ENCODE measurements around the gene DUSP28. TPM values are rescaled to one million over a fixed set of nuclear protein-coding genes. Genes with fewer than 3 reads are reported as not detected.

The DUSP28 gene
- total RNA-seq, 1 donor from 2014 or later, result 4.9 TPM

DNA sequence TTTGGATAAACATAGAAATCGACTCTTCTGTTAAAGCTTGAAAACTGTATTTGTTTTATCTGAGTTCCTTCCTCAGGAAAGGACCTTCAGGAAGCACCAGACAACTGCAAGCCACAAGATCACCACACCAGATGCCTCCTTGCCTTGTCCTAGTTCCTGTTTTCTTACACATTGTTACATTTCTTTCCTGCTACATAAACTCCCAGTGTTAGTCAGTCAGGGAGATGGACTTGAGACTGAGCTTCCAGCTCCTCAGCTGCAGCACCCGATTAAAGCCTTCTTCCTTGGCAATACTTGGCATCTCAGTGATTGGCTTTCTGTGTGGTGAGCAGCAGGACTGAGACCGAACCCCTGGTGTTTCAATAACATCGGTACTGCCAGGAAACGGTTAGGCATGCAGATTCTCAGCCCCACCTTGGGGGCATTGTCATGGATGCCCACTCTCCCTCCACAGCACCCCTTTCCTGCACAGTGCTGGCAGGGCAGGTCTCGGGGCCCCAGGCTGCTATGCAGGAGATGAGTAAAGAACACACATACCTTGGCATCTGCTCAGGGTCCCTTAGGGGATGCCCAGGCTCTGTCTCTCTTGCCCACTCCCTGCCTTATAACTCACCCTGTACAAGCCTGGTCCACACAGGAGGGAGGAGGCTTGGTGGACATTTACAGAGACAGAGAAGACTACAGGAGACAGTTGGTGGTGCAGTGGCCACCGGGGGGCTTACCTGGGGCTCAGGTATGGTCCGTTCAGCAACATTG, 35.0 kb upstream of the DUSP28 start:
- Mint-ChIP-seq H3K9me3 (ENCODE audit: low read depth) (peaks cover 40% of the 10 kb centered on the region), H3K36me3 (ENCODE audit: insufficient read depth) (peaks cover 70% of the 10 kb centered on the region), H3K4me3 (ENCODE audit: low read depth) (no peak overlapping the region), H3K4me1 (ENCODE audit: low read depth) (no peaks in the 10 kb centered on the region), H3K27me3 (peaks cover 5% of the 10 kb centered on the region), H3K27ac (no peak overlapping the region)
- no peak for DNase-seq (ENCODE audit: low spot score, unreplicated experiment)
- TF ChIP-seq CTCF (IDR thresholded peaks at IDR 0.05; ENCODE audit: unreplicated experiment), result no peak

GRCh38 chr2:240525802-240526201, 34.4 kb upstream of the DUSP28 start:
- H3K9me3 Mint-ChIP-seq (ENCODE audit: low read depth), result peaks cover 40% of the 10 kb centered on the region
- H3K27ac Mint-ChIP-seq, result no peak overlapping the region
- no peak overlapping the region for H3K4me3 Mint-ChIP-seq (ENCODE audit: low read depth)
- H3K27me3 Mint-ChIP-seq, result peaks cover 1% of the 10 kb centered on the region
- peaks cover 71% of the 10 kb centered on the region for H3K36me3 Mint-ChIP-seq (ENCODE audit: insufficient read depth)
- DNase-seq (ENCODE audit: low spot score, unreplicated experiment), result no peak
- no peaks in the 10 kb centered on the region for H3K4me1 Mint-ChIP-seq (ENCODE audit: low read depth)
- TF ChIP-seq CTCF (IDR thresholded peaks at IDR 0.05; ENCODE audit: unreplicated experiment), result no peak

- no peak overlapping the region for H3K27ac Mint-ChIP-seq
- peaks cover 77% of the 10 kb centered on the region for H3K36me3 Mint-ChIP-seq (ENCODE audit: insufficient read depth)
- H3K27me3 Mint-ChIP-seq, result no peaks in the 10 kb centered on the region
- H3K9me3 Mint-ChIP-seq (ENCODE audit: low read depth), result peaks cover 45% of the 10 kb centered on the region
- H3K4me3 Mint-ChIP-seq (ENCODE audit: low read depth), result no peak overlapping the region
- TF ChIP-seq CTCF (IDR thresholded peaks at IDR 0.05; ENCODE audit: unreplicated experiment), result no peak
- no peaks in the 10 kb centered on the region for H3K4me1 Mint-ChIP-seq (ENCODE audit: low read depth)
- DNase-seq (ENCODE audit: low spot score, unreplicated experiment), result no peak
Measured at GRCh38 chr2:240526521-240526920, 33.6 kb upstream of the DUSP28 start.

DNA sequence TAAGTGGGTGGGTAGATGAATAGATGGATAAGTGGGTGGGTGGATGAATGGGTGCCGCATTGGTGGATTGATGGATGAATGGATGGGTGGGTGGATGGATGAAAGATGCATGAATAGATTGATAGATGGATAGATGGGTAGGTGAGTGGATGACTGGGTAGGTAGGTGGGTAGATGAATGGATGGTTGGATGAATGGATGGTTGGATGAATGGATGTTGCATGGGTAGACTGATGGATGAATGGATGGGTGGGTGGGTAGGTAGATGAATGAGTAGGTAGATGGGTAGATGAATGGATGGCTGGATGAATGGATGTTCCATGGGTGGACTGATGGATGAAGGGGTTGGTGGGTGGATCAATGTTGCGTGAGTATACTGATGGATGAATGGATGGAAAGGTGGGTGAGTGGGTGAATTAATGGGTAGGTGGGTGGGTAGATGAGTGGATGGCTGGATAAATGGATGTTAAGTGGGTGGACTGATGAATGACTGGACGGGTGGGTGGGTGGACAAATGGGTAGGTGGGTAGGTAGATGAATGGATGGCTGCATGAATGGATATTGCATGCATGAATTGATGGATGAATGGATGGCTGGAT, 32.9 kb upstream of the DUSP28 start:
- DNase-seq (ENCODE audit: low spot score, unreplicated experiment), result no peak
- Mint-ChIP-seq H3K4me1 (ENCODE audit: low read depth) (no peaks in the 10 kb centered on the region), H3K27ac (no peak overlapping the region), H3K4me3 (ENCODE audit: low read depth) (no peak overlapping the region), H3K27me3 (no peaks in the 10 kb centered on the region), H3K36me3 (ENCODE audit: insufficient read depth) (peaks cover 77% of the 10 kb centered on the region), H3K9me3 (ENCODE audit: low read depth) (peaks cover 51% of the 10 kb centered on the region)
- TF ChIP-seq CTCF (IDR thresholded peaks at IDR 0.05; ENCODE audit: unreplicated experiment), result no peak

- no peak for DNase-seq (ENCODE audit: low spot score, unreplicated experiment)
- Mint-ChIP-seq H3K36me3 (ENCODE audit: insufficient read depth) (peaks cover 78% of the 10 kb centered on the region), H3K27ac (no peak overlapping the region), H3K27me3 (no peaks in the 10 kb centered on the region), H3K9me3 (ENCODE audit: low read depth) (peaks cover 52% of the 10 kb centered on the region), H3K4me3 (ENCODE audit: low read depth) (no peak overlapping the region), H3K4me1 (ENCODE audit: low read depth) (no peaks in the 10 kb centered on the region)
- no peak for TF ChIP-seq CTCF (IDR thresholded peaks at IDR 0.05; ENCODE audit: unreplicated experiment)
Measured at GRCh38 chr2:240528406-240529040, 31.6 kb upstream of the DUSP28 start.

Data from progenitor cell of endocrine pancreas (in vitro differentiated cells).